ENCODE data around the gene HDAC4. TPM values are rescaled to one million over a fixed set of nuclear protein-coding genes. Genes with fewer than 3 reads are reported as not detected.

The HDAC4 gene
- total RNA-seq, 1 experiment from 2014 or later: 5.5 TPM

- DNase-seq (ENCODE audit: low read depth): no peak
Measured at GRCh38 chr2:239397931-239398471, 2.8 kb downstream of the HDAC4 start.

DNA sequence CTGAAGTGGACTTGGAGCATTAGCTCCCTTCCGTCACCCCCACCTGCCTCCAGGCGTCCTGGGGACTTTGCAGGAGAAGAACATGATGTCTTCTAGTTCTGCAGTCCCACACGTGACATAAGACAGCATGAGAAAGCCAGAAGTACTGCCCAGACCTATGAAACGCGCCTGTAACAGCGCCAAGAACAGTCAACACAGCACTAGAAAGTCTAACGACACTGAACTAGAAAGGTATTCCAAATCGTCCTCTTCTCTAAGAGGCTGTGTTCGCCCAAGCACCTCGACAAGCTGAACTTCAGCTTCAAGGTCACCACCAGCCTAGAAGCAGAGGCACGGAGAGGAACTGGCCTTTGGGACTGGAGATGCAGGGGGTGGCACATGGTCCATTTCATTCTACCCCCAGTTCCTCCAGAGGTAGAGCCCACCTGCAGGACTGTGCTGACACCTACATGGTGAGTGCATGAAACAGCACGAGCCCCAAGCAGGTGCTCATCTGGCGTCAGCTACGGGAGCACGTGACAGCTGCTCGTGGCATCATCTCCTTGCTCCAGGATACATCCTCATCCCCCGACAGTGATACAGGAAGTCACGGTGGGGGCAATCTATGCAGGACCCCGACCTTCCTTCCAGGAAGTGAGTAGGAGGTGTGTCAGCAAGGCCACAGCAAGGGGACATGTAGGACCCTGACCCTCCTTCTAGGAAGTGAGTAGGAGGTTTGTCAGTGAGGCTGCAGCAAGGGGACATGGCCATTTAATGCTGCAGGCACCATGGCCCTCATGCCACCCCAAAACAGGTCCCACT is 3.7 kb downstream of the HDAC4 start:
- DNase-seq (ENCODE audit: low read depth): no peak

DNA sequence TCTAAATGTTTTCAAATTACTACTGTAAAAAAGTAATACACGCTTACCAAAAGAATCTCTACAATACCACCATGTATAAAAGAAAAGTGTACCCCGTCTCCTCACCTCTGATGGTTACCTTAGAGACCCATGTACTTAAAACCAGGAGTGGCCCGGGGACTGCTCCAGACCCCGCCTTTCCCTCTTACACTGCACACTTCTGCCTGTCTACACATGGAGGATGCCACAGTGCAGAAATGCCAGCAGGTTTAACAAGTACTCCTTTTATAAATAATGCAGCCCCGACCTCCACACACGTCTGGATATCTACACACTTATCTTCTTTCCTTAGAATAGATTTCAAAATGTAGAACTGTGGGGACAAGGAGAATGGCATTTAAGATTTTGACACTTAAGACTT is 5.3 kb downstream of the HDAC4 start:
- DNase-seq (ENCODE audit: low read depth): no peak

- DNase-seq (ENCODE audit: low read depth): no peak
Measured at GRCh38 chr2:239394978-239395377, 5.8 kb downstream of the HDAC4 start.

- DNase-seq (ENCODE audit: low read depth): no peak
Measured at GRCh38 chr2:239394346-239394945, 6.4 kb downstream of the HDAC4 start.

DNA sequence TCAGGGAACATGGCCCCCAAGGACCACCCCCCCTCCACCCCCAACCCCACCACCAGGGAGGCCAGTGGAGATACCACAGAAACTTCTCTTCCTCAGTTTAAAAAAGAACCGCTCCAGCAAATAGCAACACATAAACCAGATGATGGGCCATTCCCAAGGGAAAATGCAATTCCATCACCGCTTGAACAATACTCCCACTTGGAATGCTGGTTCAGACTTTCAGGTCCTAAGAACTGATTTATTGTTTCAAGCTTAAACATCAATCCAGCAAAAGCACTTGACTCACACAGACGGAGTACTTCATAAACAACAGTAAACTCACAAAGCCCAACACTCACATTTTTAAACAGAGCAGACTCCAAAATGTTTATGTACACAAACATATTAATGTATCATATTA is 6.9 kb downstream of the HDAC4 start:
- no peak for DNase-seq (ENCODE audit: low read depth)

DNA sequence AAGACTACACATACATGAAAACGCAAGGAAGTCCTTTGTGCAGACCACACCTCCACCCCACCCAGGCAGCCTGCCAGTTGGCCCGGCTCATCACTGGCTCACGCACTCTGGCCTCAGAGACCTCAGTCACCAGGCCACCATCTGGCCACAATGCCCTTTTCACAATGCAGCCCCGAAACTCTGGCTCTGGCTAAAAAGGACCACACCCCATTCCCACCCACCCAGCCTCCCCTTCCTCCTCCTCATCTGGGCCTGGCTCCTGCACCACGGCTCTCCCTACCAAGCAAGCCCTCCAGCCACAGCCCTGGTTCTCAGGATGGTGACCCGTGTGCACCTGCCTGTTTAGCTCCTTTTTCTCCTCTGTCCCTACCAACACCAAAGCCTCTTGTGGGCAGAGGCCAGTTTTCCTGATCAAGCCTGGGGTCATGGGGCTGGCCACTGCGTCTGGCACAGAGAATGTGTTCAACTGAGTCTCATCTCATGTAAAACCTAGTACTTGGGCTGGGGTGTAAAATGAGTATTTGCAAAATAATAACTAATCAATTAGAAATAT is 7.4 kb downstream of the HDAC4 start:
- DNase-seq (ENCODE audit: low read depth): no peak

DNA sequence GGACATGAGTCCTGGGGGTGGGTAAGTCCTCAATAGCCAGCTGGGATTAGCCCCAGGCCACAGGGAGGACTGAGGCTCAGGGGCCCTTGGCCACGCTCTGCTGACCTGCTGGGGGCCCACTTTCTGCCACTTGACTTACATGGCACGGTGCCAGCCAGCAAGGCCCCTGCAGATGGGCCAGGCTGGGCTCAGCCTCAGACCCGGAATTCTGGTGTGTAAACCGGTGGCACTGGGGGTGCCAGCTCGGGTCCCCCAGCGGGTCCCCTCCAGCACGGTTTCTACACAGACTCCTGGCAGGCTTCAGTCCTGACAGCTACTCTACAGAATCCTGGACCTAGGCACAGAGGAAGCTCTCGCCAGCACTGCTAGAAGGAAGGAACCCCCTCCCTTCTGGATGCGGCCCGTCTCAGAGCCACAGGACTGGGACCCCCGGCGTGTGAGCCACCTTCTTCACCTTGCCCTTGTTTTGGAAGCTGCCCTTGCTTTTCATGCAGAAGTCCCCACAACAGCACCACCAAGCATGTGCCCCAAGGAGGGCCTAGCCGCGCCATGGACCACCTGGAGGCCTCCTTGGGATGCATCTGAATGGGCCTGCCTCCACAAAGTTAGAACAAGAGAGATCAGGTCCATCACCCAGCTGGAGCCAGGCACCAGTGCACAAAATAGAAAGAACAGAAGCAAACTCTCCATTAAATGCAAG is 8.0 kb downstream of the HDAC4 start:
- no peak for DNase-seq (ENCODE audit: low read depth)

DNA sequence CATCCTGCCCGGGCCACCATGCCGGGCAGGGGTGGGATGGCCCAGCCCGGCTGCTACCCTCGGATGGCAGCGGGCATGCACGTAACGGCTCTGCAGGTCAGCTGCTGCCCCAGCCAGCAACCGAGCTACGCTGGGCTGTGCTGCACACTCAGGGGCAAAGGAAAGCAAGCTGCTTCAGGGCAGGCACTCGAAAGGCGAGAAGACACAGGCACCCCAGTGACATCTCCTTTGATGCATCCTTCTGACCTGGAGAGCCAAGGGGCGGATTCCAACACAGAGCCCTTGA is 8.8 kb downstream of the HDAC4 start:
- DNase-seq (ENCODE audit: low read depth): no peak

DNA sequence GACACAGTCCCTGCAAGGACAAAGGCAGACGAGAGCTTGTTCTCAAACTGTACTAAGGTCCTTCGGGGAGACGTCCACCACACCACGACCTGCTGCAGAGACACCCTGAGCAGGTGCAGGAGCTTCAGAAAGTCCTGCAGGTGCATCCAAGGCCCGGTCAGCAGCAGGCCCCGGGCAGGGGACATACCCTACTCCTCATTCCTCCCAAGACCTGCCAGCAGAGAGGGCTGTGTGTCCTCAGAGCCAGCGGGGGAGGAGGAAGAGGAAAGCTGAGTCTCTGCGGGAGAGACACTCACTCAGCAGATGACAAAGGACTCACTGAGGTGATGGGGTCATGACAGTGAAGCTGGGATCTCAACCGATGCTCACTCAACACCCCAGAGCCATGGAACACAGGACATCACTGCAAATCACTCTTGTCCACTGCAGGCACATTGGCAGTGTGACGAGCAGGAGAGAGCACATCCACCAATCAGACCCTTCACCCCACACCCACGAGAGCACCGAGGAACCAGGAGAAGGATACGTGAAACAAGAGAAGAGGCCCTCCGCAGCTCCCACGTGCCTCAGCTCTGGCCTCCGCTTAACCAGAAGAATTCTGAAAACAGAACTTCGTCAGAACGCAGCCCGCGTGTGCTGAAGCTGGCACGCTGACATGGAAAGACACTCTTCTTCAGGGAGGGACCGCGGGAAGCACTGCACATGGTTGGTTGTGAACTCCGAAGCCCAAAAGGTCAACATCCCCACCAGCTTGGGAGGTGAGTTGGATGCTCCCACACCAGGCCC is 9.3 kb downstream of the HDAC4 start:
- no peak for DNase-seq (ENCODE audit: low read depth)

DNA sequence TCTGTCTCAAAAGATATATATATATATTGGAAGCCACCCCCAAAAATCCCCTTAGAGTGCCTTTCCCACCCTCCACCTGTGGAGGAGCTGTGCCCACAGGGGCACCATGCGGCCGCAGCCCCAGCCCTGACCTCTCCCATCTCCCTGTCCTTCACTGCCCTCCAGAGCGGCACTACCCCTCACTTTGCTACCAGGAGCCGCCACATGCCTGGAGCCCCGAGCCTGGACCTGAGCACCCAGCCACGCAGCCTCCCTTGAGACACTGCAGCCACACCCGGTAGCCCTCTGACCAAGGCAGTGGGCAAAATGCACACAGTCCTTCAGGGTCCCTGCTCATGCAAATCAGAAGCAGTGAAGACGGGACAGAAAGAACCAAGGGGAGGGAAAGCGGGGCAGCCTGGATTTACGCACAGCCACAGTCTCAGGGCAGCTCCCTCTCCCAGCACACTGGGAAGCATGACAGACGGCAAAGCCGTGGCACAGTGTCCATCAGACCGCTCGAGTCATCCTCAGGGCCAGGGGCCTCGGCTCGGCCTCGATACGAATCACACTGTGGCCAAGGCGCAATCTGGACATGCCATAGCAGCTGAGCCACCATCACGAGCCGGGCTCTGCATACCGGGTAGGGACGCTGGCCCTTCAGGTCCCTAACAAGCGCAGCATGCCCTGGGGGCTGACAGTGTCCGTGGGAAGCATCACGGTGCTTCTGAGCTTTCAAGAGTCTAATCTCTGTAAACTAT is 10.1 kb downstream of the HDAC4 start:
- DNase-seq (ENCODE audit: low read depth): no peak

GRCh38 chr2:239389414-239390329 is 11.1 kb downstream of the HDAC4 start:
- DNase-seq (ENCODE audit: low read depth): no peak

GRCh38 chr2:239388236-239389151 is 12.3 kb downstream of the HDAC4 start:
- no peak for DNase-seq (ENCODE audit: low read depth)

- no peak for DNase-seq (ENCODE audit: low read depth)
Measured at GRCh38 chr2:239387811-239388210, 13.0 kb downstream of the HDAC4 start.

DNA sequence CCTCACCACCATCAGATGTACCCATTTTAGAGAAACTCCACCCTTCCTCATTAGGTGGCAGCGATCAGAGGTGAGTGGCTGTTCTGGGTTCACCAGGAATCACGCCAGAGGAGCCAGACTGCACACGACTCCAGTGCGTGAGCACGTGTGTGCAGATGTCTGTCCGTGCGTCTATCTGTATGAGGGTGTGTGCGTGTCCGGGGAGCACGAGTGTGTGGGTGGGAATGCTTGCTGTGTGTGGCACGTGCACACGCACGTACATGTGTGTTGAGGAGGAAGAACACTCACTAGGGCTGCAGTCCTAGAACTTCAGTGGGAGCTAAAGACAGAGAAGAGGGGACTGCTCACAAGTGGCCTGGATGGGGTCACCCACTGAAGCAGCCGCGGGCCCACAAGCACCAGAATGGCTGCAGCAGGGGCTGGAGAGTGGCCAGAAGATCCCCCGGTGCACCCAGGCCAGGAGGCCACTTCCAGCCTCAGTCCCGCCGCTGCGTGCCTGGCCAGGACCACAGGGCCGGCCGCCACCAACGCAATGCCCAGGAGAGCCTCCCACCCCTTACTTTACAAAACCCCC is 13.9 kb downstream of the HDAC4 start:
- DNase-seq (ENCODE audit: low read depth): no peak

GRCh38 chr2:239386001-239386670 is 14.7 kb downstream of the HDAC4 start:
- no peak for DNase-seq (ENCODE audit: low read depth)

DNA sequence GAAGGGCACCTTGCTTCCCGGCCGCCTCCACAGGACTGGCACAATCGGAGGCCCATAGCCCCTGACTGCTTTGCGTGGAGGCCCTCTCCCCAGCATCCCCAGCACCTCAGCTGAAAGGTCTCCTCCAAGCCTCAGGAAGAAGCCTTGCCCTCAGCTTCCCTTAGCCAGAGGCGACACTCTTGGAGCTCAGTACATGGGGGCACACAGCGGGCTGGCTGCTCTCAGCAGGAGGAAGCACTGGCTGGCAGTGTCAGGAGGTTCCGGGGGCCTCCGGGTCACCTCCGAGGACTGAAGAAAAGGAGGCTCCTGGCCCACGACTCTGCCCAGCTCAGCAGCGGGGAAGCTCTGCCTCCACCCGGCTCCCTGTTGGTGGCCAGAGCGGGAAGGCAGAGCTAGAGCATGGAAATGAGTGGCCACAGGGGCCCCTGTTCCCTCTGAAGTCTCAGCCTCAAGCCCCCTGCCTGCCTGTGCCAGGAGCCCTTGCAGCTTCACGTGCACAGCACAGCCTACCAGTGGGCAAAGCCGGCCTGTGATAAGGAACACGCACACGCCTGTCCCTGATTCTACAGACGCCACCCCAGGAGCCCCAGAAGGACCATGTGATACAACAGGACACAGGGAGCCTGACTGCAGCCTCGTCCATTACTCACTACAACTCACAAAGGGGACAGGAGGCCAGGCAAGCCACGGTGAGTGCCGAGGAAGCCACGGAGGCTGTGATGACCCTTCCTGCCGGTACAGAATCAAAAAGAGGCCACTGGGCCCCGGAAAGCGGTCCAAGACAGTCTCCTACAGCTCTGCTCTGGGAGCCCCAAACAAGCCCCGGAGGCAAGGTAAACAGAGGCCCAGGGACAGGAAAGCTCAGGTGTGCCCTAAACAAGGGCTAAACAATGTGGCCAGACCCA is 15.5 kb downstream of the HDAC4 start:
- no peak for DNase-seq (ENCODE audit: low read depth)

All from Daoy (cell line).